ENCODE measurements around the gene LMBR1.

Gene LMBR1

GRCh38 chr7:156731651-156732050 is 161.3 kb downstream of the LMBR1 start:
- in situ Hi-C loops (cut with MboI; ENCODE audit: low sequenced_read_pairs, unreplicated experiment) = no loop called here
- TF ChIP-seq CTCF (IDR thresholded peaks at IDR 0.05; ENCODE audit: borderline replicate concordance, control extremely low read depth, extremely low read depth, insufficient read depth, missing control alignments) = no peak
- no peak for DNase-seq (ENCODE audit: low spot score)

GRCh38 chr7:156725936-156726335 is 167.0 kb downstream of the LMBR1 start:
- DNase-seq (ENCODE audit: low spot score) = no peak
- TF ChIP-seq CTCF (IDR thresholded peaks at IDR 0.05; ENCODE audit: borderline replicate concordance, control extremely low read depth, extremely low read depth, insufficient read depth, missing control alignments) = no peak
- in situ Hi-C loops (cut with MboI; ENCODE audit: low sequenced_read_pairs, unreplicated experiment) = no loop called here

GRCh38 chr7:156725073-156725472 is 167.9 kb downstream of the LMBR1 start:
- no peak for TF ChIP-seq CTCF (IDR thresholded peaks at IDR 0.05; ENCODE audit: borderline replicate concordance, control extremely low read depth, extremely low read depth, insufficient read depth, missing control alignments)
- no peak for DNase-seq (ENCODE audit: low spot score)
- in situ Hi-C loops (cut with MboI; ENCODE audit: low sequenced_read_pairs, unreplicated experiment) = no loop called here

GRCh38 chr7:156722043-156722826 is 170.7 kb downstream of the LMBR1 start:
- in situ Hi-C loops (cut with MboI; ENCODE audit: low sequenced_read_pairs, unreplicated experiment) = no loop called here
- TF ChIP-seq CTCF (IDR thresholded peaks at IDR 0.05; ENCODE audit: borderline replicate concordance, control extremely low read depth, extremely low read depth, insufficient read depth, missing control alignments) = no peak
- DNase-seq (ENCODE audit: low spot score) = no peak

- peak; percentile 14 for DNase-seq (ENCODE audit: low spot score)
- in situ Hi-C loops (cut with MboI; ENCODE audit: low sequenced_read_pairs, unreplicated experiment) = no loop called here
- TF ChIP-seq CTCF (IDR thresholded peaks at IDR 0.05; ENCODE audit: borderline replicate concordance, control extremely low read depth, extremely low read depth, insufficient read depth, missing control alignments) = no peak
These were observed 189.1 kb downstream of the LMBR1 start for GRCh38 chr7:156703773-156704482.

GRCh38 chr7:156703209-156703608 is 189.8 kb downstream of the LMBR1 start:
- in situ Hi-C loops (cut with MboI; ENCODE audit: low sequenced_read_pairs, unreplicated experiment) = no loop called here
- DNase-seq (ENCODE audit: low spot score) = no peak
- TF ChIP-seq CTCF (IDR thresholded peaks at IDR 0.05; ENCODE audit: borderline replicate concordance, control extremely low read depth, extremely low read depth, insufficient read depth, missing control alignments) = no peak
